Right renal pelvis (tissue), 4 donors: Measurements from ENCODE around the gene KIF13A. TPM values are rescaled to one million over a fixed set of nuclear protein-coding genes. Genes with fewer than 3 reads are reported as not detected.
"Not testable (repeated sequence)": the region's sequence is repeated elsewhere in the genome, so short reads cannot be mapped to it uniquely, and the experiment has no call there.

Experiments used
- DNase-seq, 4 donors: peaks; one replicate each; pipeline ENCODE4 v3.0.0-alpha.2; 2013; ENCODE audit warnings: low read depth in 4 of 4, low spot score in 3 of 4, missing footprints in 1 of 4
- polyA plus RNA-seq, 4 donors: library from polyadenylated mRNA; unstranded; fragments of 120-200 nt; gene quantifications; one replicate each; pipeline ENCODE4 v1.2.1, GENCODE V29; 2013; ENCODE audit not compliant: insufficient read length in 4 of 4

The KIF13A gene
- polyA plus RNA-seq: 10 to 100 TPM; 33.4 to 41.3 (median 37.6) TPM

DNA sequence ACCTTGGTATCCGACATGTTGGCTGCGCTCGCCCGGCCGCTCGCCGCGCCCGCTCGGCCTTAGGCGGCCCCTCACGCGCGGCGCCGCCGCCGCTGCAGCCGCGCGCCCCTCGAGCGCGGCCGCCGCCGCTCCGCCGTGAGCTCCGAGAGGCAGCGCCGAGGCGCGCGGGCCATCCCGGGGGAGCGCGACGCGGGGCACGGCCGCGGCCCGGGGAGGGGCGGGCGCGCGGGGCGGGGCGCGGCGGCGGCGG is at the start of gene KIF13A:
TSS of gene KIF13A (minus strand) at position 189 of the 250 bp plus-strand sequence. CDS start at position 17, 172 bp downstream.
- DNase-seq: no peak

DNA sequence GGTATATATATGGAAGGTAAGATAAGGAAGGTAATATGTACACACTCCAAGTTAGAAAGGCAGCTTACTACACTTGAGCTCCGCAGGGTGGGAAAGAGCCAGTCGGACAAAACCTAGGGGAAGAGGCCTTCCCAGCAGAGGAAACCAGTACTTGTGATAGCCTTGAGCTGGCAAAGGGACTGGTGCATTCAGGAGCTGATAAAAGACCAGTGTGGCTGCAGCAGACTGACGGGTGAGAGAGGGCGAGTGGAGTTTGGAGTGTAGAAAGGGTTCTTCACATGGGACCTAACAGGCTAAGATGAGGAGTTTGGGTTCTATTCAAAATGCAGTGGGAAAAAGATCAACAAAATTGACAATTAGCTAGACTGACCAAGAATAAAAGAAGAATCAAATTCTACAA is 49.3 kb upstream of the KIF13A start:
- DNase-seq: no peak

DNA sequence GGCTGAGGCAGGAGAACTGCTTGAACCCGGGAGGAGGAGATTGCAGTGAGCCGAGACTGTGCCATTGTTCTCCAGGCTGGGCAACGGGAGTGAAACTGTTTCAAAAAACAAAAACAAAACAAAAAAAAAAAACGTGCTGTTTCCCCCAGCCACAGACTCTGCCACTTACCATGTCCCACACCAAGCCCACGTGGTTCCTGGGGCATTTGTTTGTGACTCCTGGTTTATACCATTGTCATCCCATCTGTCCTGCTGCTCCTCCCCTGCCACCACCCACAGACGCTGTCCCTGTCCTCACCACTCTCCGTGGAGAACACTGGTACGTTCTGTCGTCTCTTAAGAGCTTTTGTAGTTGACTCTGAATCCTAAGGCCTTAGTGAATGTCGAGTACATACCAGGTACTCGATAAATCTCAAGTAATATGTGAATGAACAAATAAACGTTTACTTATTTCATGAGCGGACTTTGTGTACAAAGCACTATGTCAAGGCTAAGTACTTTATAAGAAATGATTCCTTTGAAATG is 48.0 kb upstream of the KIF13A start:
- DNase-seq: no peak

DNA sequence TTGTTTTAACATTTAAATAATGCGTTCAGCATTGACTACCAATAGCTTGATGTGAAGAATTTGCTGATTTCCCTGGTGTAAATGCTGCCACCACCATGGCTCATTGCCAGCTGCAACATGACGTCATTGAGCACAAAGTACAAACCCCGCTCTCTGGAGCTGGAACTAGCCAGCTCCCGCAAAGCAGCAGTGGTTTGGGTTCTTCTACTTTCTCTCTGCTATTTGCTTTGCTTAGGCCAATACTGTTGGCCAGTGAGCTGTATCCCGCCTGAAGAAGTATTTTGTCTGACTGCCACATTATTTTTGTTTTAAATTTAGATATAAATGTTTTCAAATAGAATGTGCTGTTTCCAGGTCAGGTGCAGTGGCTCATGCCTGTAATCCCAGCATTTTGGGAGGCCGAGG is 47.4 kb upstream of the KIF13A start:
- no peak for DNase-seq

DNA sequence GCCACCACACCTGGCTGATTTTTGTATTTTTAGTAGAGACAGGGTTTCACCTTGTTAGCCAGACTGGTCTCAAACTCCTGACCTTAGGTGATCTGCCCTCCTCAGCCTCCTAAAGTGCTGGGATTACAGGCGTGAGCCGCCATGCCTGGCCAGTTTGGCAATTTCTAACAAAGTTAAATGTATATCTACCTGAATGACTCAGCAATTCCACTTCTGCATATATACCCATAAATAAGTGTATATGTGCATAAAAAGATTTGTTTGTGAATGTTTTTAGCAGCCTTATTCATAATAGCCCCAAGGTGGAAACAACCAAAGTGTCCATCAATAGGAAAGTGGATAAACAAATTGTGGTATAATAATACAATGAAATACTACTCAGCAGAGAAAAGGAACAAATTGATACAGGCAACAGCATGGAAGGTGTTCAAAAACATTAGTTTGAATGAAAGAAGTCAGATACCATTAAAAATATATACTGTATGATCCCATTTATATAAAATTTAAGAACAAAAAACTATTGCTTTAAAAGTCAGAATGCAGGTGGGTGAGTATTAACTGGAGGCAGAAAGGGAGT is 44.3 kb upstream of the KIF13A start:
- DNase-seq: no peak

DNA sequence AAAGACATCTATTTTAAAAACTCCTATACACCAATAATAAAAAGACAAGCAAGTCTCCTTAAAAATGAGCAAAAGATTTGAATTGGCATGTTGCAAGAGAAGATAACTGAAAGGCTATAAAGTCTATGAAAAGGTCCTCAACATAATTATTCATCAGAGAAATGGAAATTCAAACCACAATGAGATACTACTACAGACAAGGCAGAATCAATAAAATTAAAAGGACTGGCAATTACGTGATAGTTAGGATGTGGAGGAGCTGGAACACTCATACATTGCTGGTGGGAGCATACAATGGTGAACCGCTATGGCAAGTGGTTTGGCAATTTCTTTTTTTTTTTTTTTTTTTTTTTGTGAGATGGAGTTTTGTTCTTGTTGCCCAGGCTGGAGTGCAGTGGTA is 43.8 kb upstream of the KIF13A start:
- no peak for DNase-seq

DNA sequence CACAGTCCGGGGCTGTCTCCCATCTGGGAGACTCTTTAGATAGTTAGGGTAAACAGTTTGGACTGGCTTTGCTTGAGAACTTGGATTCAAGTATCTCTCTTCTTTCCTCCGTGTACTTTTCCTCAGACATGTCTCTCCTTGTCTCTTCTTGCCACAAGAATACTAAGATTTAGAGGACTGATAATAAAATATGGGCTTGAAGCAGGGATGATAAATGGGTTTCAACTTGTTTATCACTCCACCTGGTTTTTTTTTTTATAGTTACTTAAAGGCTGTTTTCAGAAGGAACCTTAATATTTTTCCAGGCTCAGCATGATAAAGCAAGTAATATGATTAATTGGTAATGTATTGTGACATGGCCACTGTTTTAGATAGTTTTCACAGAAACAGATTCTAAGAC is 40.9 kb upstream of the KIF13A start:
- DNase-seq: no peak

DNA sequence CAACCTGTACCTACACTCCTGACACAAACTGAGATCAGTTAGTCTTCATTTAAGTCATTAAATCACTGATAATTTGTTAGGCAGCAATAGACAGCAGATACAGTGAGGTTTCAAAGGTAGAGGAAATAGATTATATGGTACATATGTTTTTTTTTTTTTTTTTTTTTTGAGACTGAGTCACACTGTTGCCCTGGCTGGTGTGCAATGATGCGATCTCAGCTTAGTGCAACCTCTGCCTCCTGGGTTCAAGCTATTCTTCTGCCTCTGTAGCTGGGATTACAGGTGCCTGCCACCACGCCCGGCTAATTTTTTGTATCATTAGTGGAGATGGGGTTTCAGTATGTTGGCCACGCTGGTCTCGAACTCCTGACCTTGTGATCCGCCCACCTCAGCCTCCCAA is 38.2 kb upstream of the KIF13A start:
- DNase-seq: no peak

DNA sequence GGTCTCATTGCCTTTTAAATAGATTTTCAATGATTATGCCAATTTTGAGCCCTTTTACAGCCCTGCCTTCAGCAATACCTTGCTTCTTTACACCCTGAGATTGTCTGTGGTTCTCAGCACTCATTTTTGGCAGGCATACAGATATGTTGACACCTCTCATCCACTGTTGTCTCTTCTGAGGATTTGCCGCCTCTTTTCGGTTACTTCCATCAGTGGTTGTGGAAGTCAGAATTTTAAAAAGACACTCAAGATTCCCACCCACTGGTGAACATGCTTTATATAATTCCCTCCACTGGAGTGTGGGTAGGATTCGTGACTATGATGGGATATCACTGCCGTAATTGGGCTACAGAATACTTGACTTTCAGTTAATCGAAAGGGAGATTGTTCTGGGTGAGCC is 37.4 kb upstream of the KIF13A start:
- no peak for DNase-seq

DNA sequence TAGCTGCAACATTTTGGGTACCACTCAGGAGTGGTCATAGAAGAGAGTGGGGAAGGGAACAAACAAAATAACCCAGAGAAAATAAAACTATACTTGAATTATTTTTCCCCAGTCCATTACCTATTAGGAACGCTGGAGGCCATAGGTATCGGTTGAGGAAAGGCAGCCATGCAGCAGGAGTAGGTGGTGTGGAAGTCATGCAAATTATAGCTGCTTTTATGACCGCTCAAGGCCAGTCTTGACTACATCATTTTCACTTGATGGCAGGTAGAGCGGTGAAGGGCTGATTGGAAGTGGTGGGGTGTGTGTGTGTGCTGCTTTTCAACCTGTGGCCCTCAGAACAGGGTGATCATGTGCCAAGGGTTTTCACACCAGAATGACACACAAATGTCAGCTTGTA is 36.5 kb upstream of the KIF13A start:
- no peak for DNase-seq

DNA sequence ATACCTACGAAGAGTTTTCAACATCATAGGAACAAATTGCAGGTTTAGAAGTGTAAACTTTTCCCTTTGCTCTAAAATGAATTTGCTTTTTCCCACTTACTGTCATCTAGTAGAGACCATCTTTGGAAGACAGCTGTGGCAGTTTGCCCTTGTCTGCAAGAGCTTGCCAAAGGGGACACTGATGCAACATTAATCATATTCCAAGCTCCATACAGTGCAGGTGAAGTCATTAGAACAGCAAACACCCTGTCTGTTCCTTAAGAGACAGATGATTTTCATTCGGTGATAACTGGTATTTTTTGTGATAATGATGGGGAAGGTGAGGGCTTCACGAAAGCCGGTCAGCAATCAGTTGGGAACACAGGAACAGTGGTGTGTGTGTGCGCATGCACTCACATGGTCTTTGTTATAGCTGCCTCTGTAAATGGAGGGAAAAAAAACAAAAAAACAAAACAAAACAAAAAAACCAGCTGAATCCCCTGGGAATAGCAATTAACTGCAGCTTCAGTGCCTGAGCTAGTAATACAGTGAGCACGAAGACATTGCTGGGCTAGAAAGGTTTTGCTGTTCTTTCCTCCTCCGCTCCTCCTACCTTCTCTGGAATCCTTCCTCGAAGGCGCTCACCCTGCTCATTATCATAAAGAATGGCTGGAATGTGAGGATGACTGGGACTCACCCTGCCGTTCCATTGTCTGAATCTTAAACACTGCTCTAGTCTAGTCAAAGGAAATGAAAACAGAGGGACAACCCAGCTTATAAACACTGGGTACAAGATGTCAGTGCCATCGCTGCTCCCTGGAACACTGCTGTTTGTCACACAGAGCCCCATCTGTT is 35.2 kb upstream of the KIF13A start:
- peak in 1 of 4 donors; percentile 36 for DNase-seq

DNA sequence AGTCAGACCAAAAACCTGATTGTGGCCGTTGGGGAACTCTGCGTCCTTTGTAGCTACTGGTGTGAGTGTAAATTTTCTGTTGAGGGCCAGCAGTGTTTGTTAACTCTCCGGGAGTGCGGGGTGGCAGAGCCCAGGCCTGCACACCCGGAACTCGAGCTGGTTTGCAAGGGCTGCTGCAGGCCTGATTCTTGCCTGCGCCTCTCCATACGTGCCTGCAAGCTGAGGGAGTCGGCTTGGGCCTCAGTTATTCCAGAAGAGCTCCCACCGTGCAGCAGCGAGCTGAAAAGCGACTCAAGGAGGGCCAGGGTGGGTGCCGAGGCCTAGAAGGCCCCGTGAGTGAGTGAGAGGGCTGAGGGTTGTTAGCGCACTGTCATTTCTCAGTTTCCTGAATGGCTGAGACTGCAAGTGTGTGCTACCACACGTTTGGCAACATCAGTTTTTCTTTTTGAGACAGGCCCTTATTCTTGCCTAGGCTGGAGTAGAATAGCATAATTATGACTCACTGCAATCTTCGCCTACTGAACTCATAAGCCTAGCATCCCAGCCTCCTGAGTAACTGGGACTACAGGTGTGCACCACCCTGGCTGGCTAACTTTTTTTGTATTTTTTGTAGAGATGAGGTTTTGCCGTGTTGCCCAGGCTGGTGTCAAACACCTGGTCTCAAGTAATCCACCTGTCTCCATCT is 33.9 kb upstream of the KIF13A start:
- no peak for DNase-seq

DNA sequence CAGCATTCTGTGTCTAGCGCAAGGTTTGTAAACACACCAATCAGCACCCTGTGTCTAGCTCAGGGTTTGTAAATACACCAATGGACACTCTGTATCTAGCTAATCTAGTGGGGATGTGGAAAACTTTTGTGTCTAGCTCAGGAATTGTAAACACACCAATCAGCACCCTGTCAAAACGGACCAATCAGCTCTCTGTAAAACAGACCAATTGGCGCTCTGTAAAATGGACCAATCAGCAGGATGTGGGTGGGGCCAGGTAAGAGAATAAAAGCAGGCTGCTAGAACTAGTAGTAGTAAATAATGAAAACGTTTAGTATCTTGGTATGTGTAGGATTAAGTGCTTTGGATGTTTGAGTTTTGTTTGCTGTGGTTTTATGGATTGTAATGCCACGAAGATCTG is 33.1 kb upstream of the KIF13A start:
- not testable (repeated sequence) for DNase-seq

DNA sequence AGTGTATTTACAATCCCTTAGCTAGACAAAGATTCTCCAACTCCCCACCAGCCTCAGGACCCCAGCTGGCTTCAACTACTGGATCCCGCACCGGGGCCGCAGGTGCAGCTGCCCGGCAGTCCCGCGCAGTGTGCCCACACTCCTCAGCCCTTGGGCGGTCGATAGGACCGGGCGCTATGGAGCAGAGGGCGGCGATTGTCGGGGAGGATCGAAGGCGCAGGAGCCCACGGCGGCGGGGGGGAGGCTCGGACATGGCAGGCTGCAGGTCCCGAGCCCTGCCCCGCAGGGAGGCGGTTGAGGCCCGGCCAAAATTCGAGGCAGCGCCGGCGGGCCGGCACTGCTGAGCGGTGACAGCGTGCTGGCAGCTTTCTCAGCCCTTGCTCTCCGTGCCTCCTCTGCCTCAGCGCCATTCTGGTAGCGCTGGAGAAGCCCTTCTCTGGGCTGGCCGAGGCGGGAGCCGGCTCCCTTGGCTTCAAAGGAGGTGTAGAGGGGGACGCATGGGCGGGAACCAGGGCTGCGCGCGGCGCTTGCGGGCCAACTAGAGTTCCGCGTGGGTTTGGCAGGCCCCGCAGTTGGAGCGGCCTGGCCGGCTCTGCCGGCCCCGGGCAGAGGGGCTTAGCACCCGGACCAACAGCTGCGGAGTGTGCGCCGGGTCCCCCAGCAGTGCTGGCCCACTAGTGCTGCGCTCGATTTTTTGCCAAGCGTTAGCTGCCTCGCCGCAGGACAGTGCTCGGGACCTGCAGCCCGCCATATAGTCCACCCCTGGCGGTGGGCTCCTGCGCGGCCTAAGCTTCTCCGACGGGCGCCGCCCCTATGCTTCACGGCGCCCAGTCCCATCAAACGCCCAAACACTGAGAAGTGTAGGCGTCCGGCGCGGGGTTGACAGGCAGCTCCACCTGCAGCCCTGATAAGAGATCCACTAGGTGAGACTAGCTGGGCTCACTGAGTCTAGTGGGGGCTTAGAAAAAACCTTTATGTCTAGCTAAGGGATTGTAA is 32.4 kb upstream of the KIF13A start:
- DNase-seq: no peak

DNA sequence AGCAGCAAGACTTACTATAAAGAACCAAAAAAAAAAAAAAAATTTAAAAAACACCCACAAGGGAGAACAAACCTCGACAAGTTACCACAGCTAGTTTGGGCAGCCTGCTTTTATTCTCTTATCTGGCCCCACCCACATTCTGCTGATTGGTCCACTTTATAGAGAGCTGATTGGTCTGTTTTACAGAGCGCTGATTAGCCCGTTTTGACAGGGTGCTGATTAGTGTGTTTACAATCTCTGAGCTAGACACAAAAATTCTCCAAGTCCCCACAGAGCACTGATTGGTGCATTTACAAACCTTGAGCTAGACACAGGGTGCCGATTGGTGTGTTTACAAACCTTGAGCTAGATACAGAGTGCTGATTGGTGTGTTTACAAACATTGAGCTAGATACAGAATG is 31.7 kb upstream of the KIF13A start:
- DNase-seq: not testable (repeated sequence)

DNA sequence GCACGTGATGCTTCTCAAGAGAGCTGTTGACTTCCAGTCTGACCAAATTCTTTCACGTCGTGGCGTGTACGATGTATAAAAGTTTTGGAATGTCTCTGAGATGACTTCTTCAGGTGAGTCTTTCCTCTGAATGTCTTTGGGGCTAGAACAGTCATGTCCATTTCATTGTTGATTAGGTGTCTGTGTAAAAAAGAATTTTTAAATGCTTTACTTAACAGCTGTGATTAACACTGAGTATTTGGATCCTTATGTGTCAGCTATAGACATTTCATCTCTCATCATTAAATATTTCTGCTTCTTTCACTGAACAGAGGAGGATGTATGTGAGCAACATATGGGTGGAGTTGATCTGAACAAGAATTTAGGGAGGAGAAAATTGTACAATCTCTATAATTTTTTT is 29.3 kb upstream of the KIF13A start:
- no peak for DNase-seq

DNA sequence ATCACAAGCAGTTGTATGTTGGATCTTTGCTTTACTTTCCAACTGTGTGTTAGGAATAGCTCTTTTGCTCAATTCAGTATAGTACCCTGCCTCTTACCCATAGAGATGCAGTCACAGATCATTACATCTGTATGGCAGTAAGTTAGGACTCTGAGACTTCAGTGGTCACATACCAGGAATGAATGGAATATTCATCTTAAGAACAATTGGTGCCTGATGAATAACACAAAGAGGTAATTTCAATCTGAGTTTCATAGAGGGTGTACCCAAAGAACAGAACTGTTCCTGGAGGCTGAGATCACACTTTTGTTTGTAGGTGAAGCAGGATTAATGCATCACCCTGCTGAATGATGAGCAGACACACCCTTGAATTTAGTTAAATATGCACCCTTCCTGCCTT is 28.7 kb upstream of the KIF13A start:
- DNase-seq: no peak

DNA sequence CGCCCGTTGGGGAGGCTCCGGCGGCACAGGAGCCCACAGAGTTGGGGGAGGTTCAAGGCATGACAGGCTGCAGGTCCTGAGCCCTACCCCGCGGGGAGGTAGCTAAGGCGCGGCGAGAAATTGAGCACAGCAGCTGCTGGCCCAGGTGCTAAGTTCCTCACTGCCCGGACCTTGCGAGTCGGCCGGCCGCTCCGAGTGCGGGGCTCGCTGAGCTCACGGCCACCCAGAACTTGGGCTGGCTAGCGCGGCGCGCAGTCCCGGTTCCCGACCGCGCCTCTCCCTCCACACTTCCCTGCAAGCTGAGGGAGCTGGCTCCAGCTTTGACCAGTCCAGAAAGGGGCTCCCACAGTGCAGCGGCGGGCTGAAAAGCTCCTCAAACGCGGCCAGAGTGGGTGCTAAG is 23.9 kb upstream of the KIF13A start:
- no peak for DNase-seq

DNA sequence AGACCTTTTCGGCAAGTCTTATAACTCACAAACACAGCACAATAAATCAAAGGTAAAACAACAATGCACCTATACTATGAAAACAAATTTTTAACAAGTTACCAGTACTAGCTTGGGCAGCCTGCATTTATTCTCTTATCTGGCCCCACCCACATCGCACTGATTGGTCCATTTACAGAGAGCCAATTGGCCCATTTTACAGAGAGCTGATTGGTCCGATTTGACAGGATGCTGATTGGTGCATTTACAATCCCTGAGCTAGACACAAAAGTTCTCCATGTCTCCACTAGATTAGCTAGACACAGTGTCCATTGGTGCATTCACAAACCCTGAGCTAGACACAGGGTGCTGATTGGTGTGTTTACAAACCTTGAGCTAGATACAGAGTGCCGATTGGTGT is 23.1 kb upstream of the KIF13A start:
- not testable (repeated sequence) for DNase-seq

DNA sequence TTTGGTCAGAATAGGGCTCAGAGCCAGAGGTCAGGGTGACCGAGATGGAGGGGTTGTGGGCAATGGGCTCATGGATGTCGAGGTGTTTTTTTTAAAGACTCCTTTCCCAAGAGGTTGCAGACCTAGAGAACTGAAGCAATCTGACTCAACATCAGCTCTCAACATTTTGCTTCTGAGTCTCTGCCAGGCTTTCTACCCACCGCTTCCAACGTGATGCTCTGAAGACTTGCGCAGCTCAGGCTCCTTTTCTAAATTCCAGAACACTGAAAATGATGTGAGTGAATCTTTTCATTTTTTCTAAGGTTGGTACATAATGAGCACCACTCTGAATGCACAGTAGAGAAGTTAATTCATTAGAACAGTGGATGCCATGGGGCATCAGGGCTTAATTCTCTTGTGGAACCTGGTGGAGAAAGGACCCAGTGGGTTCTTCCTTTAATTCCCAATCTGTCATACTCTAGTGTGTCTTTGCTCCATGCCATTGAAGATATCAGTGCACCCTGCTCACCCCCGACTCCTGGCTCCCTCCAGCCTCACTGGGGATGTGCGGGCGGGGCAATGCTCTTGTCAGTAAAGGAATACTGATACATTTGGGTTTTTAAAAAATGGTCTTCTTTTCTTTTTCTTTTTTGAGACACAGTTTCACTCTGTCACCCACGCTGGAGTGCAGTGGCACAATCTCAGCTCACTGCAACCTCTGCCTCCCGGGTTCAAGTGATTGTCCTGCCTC is 17.0 kb upstream of the KIF13A start:
- no peak for DNase-seq
